NT2/D1 (cell line): ENCODE data around the gene STARD3.

Experiments used
- YY1 ChIP-seq: IDR thresholded peaks from 2 replicates; pipeline ENCODE4 v1.6.1; 2011; ENCODE audit not compliant: insufficient read length, insufficient read depth
- ZNF274 ChIP-seq: IDR thresholded peaks from 2 replicates; pipeline ENCODE4 v1.6.1; 2011; ENCODE audit warnings: mild to moderate bottlenecking, low read depth, low read length

GRCh38 chr17:39694593-39694992 lies 57.6 kb downstream of the STARD3 start:
- TF ChIP-seq ZNF274 = no peak
- no peak for TF ChIP-seq YY1
